Colonic mucosa (tissue), 4 donors: ENCODE measurements around the gene HUNK. TPM values are rescaled to one million over a fixed set of nuclear protein-coding genes. Genes with fewer than 3 reads are reported as not detected.

Experiments used
- DNase-seq: peaks from one replicate; pipeline ENCODE4 v3.0.0-alpha.2; 2020
- H3K27ac ChIP-seq: fragments of 200-600 bp; one replicate; pipeline ENCODE4 v1.8.0; 2021
- H3K27me3 ChIP-seq: fragments of 200-600 bp; one replicate; pipeline ENCODE4 v1.8.0; 2021
- H3K36me3 ChIP-seq: fragments of 200-600 bp; one replicate; pipeline ENCODE4 v1.8.0; 2021
- H3K4me1 ChIP-seq: fragments of 200-600 bp; one replicate; pipeline ENCODE4 v1.8.0; 2021; ENCODE audit warnings: mild to moderate bottlenecking
- H3K4me3 ChIP-seq: fragments of 200-600 bp; one replicate; pipeline ENCODE4 v1.8.0; 2021
- H3K9ac ChIP-seq, 2 donors: one replicate each; pipeline ENCODE4 v1.7.0; 2013; ENCODE audit warnings: control low read depth in 2 of 2, low read depth in 2 of 2, low read length in 2 of 2
- H3K9me3 ChIP-seq: fragments of 200-600 bp; one replicate; pipeline ENCODE4 v1.8.0; 2021
- CTCF ChIP-seq: fragments of 200-600 bp; IDR thresholded peaks from one replicate; pipeline ENCODE4 v1.8.0; 2022; ENCODE audit warnings: antibody characterized with exemption, mild to moderate bottlenecking
- intact Hi-C: fragments of 100-400 bp; cut with DNase I; formaldehyde crosslinking; loops from one replicate; pipeline ENCODE4 v1.14.1; 2022
- total RNA-seq, 2 donors: library from RNA; stranded (reverse); fragmentation: NEBNext Ultra II Directional in 1 of 2; extraction: Animal tissue kit (Norgen Biotek cat#: 25700) in 1 of 2; gene quantifications; one replicate each; pipeline ENCODE4 v1.2.1, GENCODE V29; 2021
- donor health status: healthy.
- donor health status: DM: no; HTN: no; CAD: no.
- donor health status: DM: no; HTN: no; CAD: no.

Gene HUNK
- total RNA-seq, 2 donors from 2014 or later = 7.2 to 13.0 TPM

- Histone ChIP-seq H3K27me3 (no peaks in the 10 kb centered on the region), H3K9me3 (no peaks in the 10 kb centered on the region), H3K4me3 (no peak overlapping the region), H3K4me1 (no peaks in the 10 kb centered on the region), H3K9ac (no peak overlapping the region), H3K27ac (no peak overlapping the region), H3K36me3 (no peaks in the 10 kb centered on the region)
- DNase-seq = no peak
- no peak for TF ChIP-seq CTCF
- intact Hi-C loops = no loop called here
Measured at GRCh38 chr21:32048353-32048752, 175.5 kb downstream of the HUNK start.

Other genes starting within 250 kb of the HUNK start
- 100 to 1,000 TPM; 320 to 322 TPM for gene SOD1, start 213.3 kb upstream of the HUNK start, total RNA-seq
- 10 to 100 TPM; 35.1 to 35.9 TPM for gene SCAF4, start 140.9 kb upstream of the HUNK start, total RNA-seq